ENCODE data around the gene FIGNL2. TPM values are rescaled to one million over a fixed set of nuclear protein-coding genes. Genes with fewer than 3 reads are reported as not detected.
"Not testable (repeated sequence)": the region's sequence is repeated elsewhere in the genome, so short reads cannot be mapped to it uniquely, and the experiment has no call there.

The FIGNL2 gene
- total and polyA plus RNA-seq, 2 donors = 0.38 to 0.52 TPM

GRCh38 chr12:51809193-51809592 lies 39.3 kb downstream of the FIGNL2 start:
- Histone ChIP-seq H3K36me3 (ENCODE audit: control insufficient read depth in 2 of 2, insufficient read depth in 2 of 2, low read length in 1 of 2) (no peaks in the 10 kb centered on the region), H3K4me1 (ENCODE audit: control insufficient read depth in 2 of 2, insufficient read depth in 2 of 2, low read length in 2 of 2) (peaks cover 0 to 15% of the 10 kb centered on the region in 2 donors), H3K9me3 (ENCODE audit: control insufficient read depth in 2 of 2, insufficient read depth in 1 of 2, low read length in 1 of 2) (no peaks in the 10 kb centered on the region), H3K4me3 (ENCODE audit: low read length in 2 of 2) (no peak overlapping the region), H3K27ac (ENCODE audit: low read depth in 1 of 2, low read length in 1 of 2) (no peak overlapping the region), H3K27me3 (ENCODE audit: control insufficient read depth in 2 of 2, insufficient read depth in 1 of 2, low read length in 1 of 2) (peaks cover 0 to 4% of the 10 kb centered on the region in 2 donors)
- WGBS = 87% methylated on average over 3 of the region's 3 CpGs
- DNase-seq (ENCODE audit: low read depth in 6 of 9, low spot score in 9 of 9) = no peak

GRCh38 chr12:51806896-51807295 lies 41.6 kb downstream of the FIGNL2 start:
- no peak for DNase-seq (ENCODE audit: low read depth in 6 of 9, low spot score in 9 of 9)
- peaks cover 0 to 7% of the 10 kb centered on the region in 2 donors for H3K4me1 ChIP-seq (ENCODE audit: control insufficient read depth in 2 of 2, insufficient read depth in 2 of 2, low read length in 2 of 2)
- no peaks in the 10 kb centered on the region for H3K9me3 ChIP-seq (ENCODE audit: control insufficient read depth in 2 of 2, insufficient read depth in 1 of 2, low read length in 1 of 2)
- no peak overlapping the region for H3K27ac ChIP-seq (ENCODE audit: low read depth in 1 of 2, low read length in 1 of 2)
- H3K4me3 ChIP-seq (ENCODE audit: low read length in 2 of 2) = no peak overlapping the region
- H3K36me3 ChIP-seq (ENCODE audit: control insufficient read depth in 2 of 2, insufficient read depth in 2 of 2, low read length in 1 of 2) = no peaks in the 10 kb centered on the region
- H3K27me3 ChIP-seq (ENCODE audit: control insufficient read depth in 2 of 2, insufficient read depth in 1 of 2, low read length in 1 of 2) = no peaks in the 10 kb centered on the region
- 97% methylated on average over 16 of the region's 16 CpGs for WGBS

- Histone ChIP-seq H3K36me3 (ENCODE audit: control insufficient read depth in 2 of 2, insufficient read depth in 2 of 2, low read length in 1 of 2) (no peaks in the 10 kb centered on the region), H3K4me1 (ENCODE audit: control insufficient read depth in 2 of 2, insufficient read depth in 2 of 2, low read length in 2 of 2) (no peaks in the 10 kb centered on the region), H3K4me3 (ENCODE audit: low read length in 2 of 2) (no peak overlapping the region), H3K27ac (ENCODE audit: low read depth in 1 of 2, low read length in 1 of 2) (no peak overlapping the region), H3K27me3 (ENCODE audit: control insufficient read depth in 2 of 2, insufficient read depth in 1 of 2, low read length in 1 of 2) (no peaks in the 10 kb centered on the region), H3K9me3 (ENCODE audit: control insufficient read depth in 2 of 2, insufficient read depth in 1 of 2, low read length in 1 of 2) (no peaks in the 10 kb centered on the region)
- WGBS = 98% methylated on average over 1 of the region's 1 CpG
- no peak for DNase-seq (ENCODE audit: low read depth in 6 of 9, low spot score in 9 of 9)
Observed at GRCh38 chr12:51801027-51801426, 47.5 kb downstream of the FIGNL2 start.

GRCh38 chr12:51798501-51798900 lies 50.0 kb downstream of the FIGNL2 start:
- H3K27me3 ChIP-seq (ENCODE audit: control insufficient read depth in 2 of 2, insufficient read depth in 1 of 2, low read length in 1 of 2) = no peaks in the 10 kb centered on the region
- 100% methylated on average over 1 of the region's 1 CpG for WGBS
- H3K27ac ChIP-seq (ENCODE audit: low read depth in 1 of 2, low read length in 1 of 2) = no peak overlapping the region
- DNase-seq (ENCODE audit: low read depth in 6 of 9, low spot score in 9 of 9) = no peak
- no peaks in the 10 kb centered on the region for H3K4me1 ChIP-seq (ENCODE audit: control insufficient read depth in 2 of 2, insufficient read depth in 2 of 2, low read length in 2 of 2)
- no peak overlapping the region for H3K4me3 ChIP-seq (ENCODE audit: low read length in 2 of 2)
- peaks cover 0 to 1% of the 10 kb centered on the region in 2 donors for H3K9me3 ChIP-seq (ENCODE audit: control insufficient read depth in 2 of 2, insufficient read depth in 1 of 2, low read length in 1 of 2)
- no peaks in the 10 kb centered on the region for H3K36me3 ChIP-seq (ENCODE audit: control insufficient read depth in 2 of 2, insufficient read depth in 2 of 2, low read length in 1 of 2)

GRCh38 chr12:51798051-51798450 lies 50.5 kb downstream of the FIGNL2 start:
- not testable (repeated sequence) for H3K4me3 ChIP-seq (ENCODE audit: low read length in 2 of 2); H3K27ac ChIP-seq (ENCODE audit: low read depth in 1 of 2, low read length in 1 of 2); H3K9me3 ChIP-seq (ENCODE audit: control insufficient read depth in 2 of 2, insufficient read depth in 1 of 2, low read length in 1 of 2); H3K4me1 ChIP-seq (ENCODE audit: control insufficient read depth in 2 of 2, insufficient read depth in 2 of 2, low read length in 2 of 2); H3K36me3 ChIP-seq (ENCODE audit: control insufficient read depth in 2 of 2, insufficient read depth in 2 of 2, low read length in 1 of 2); DNase-seq (ENCODE audit: low read depth in 6 of 9, low spot score in 9 of 9); H3K27me3 ChIP-seq (ENCODE audit: control insufficient read depth in 2 of 2, insufficient read depth in 1 of 2, low read length in 1 of 2)
- WGBS = 87% methylated on average over 4 of the region's 4 CpGs

- no peak overlapping the region for H3K27ac ChIP-seq (ENCODE audit: low read depth in 1 of 2, low read length in 1 of 2)
- H3K27me3 ChIP-seq (ENCODE audit: control insufficient read depth in 2 of 2, insufficient read depth in 1 of 2, low read length in 1 of 2) = no peaks in the 10 kb centered on the region
- no peaks in the 10 kb centered on the region for H3K36me3 ChIP-seq (ENCODE audit: control insufficient read depth in 2 of 2, insufficient read depth in 2 of 2, low read length in 1 of 2)
- 98% methylated on average over 6 of the region's 6 CpGs for WGBS
- H3K4me1 ChIP-seq (ENCODE audit: control insufficient read depth in 2 of 2, insufficient read depth in 2 of 2, low read length in 2 of 2) = no peaks in the 10 kb centered on the region
- no peak for DNase-seq (ENCODE audit: low read depth in 6 of 9, low spot score in 9 of 9)
- H3K4me3 ChIP-seq (ENCODE audit: low read length in 2 of 2) = no peak overlapping the region
- H3K9me3 ChIP-seq (ENCODE audit: control insufficient read depth in 2 of 2, insufficient read depth in 1 of 2, low read length in 1 of 2) = peaks cover 0 to 1% of the 10 kb centered on the region in 2 donors
Observed at GRCh38 chr12:51797301-51797700, 51.2 kb downstream of the FIGNL2 start.

- H3K27ac ChIP-seq (ENCODE audit: low read depth in 1 of 2, low read length in 1 of 2) = no peak overlapping the region
- no peaks in the 10 kb centered on the region for H3K4me1 ChIP-seq (ENCODE audit: control insufficient read depth in 2 of 2, insufficient read depth in 2 of 2, low read length in 2 of 2)
- no peaks in the 10 kb centered on the region for H3K36me3 ChIP-seq (ENCODE audit: control insufficient read depth in 2 of 2, insufficient read depth in 2 of 2, low read length in 1 of 2)
- H3K9me3 ChIP-seq (ENCODE audit: control insufficient read depth in 2 of 2, insufficient read depth in 1 of 2, low read length in 1 of 2) = peaks cover 0 to 1% of the 10 kb centered on the region in 2 donors
- H3K4me3 ChIP-seq (ENCODE audit: low read length in 2 of 2) = no peak overlapping the region
- DNase-seq (ENCODE audit: low read depth in 6 of 9, low spot score in 9 of 9) = no peak
- WGBS = 98% methylated on average over 1 of the region's 1 CpG
- H3K27me3 ChIP-seq (ENCODE audit: control insufficient read depth in 2 of 2, insufficient read depth in 1 of 2, low read length in 1 of 2) = no peaks in the 10 kb centered on the region
Observed at GRCh38 chr12:51793201-51793600, 55.3 kb downstream of the FIGNL2 start.

- H3K27me3 ChIP-seq (ENCODE audit: control insufficient read depth in 2 of 2, insufficient read depth in 1 of 2, low read length in 1 of 2) = no peaks in the 10 kb centered on the region
- 97% methylated on average over 5 of the region's 5 CpGs for WGBS
- DNase-seq (ENCODE audit: low read depth in 6 of 9, low spot score in 9 of 9) = no peak
- no peaks in the 10 kb centered on the region for H3K4me1 ChIP-seq (ENCODE audit: control insufficient read depth in 2 of 2, insufficient read depth in 2 of 2, low read length in 2 of 2)
- no peaks in the 10 kb centered on the region for H3K36me3 ChIP-seq (ENCODE audit: control insufficient read depth in 2 of 2, insufficient read depth in 2 of 2, low read length in 1 of 2)
- H3K27ac ChIP-seq (ENCODE audit: low read depth in 1 of 2, low read length in 1 of 2) = no peak overlapping the region
- H3K9me3 ChIP-seq (ENCODE audit: control insufficient read depth in 2 of 2, insufficient read depth in 1 of 2, low read length in 1 of 2) = peaks cover 0 to 1% of the 10 kb centered on the region in 2 donors
- H3K4me3 ChIP-seq (ENCODE audit: low read length in 2 of 2) = no peak overlapping the region
Observed at GRCh38 chr12:51792417-51792816, 56.1 kb downstream of the FIGNL2 start.

- no peaks in the 10 kb centered on the region for H3K27me3 ChIP-seq (ENCODE audit: control insufficient read depth in 2 of 2, insufficient read depth in 1 of 2, low read length in 1 of 2)
- no peak for DNase-seq (ENCODE audit: low read depth in 6 of 9, low spot score in 9 of 9)
- H3K36me3 ChIP-seq (ENCODE audit: control insufficient read depth in 2 of 2, insufficient read depth in 2 of 2, low read length in 1 of 2) = no peaks in the 10 kb centered on the region
- WGBS = 96% methylated on average over 6 of the region's 6 CpGs
- H3K4me1 ChIP-seq (ENCODE audit: control insufficient read depth in 2 of 2, insufficient read depth in 2 of 2, low read length in 2 of 2) = peaks cover 0 to 11% of the 10 kb centered on the region in 2 donors
- no peak overlapping the region for H3K27ac ChIP-seq (ENCODE audit: low read depth in 1 of 2, low read length in 1 of 2)
- H3K4me3 ChIP-seq (ENCODE audit: low read length in 2 of 2) = no peak overlapping the region
- no peaks in the 10 kb centered on the region for H3K9me3 ChIP-seq (ENCODE audit: control insufficient read depth in 2 of 2, insufficient read depth in 1 of 2, low read length in 1 of 2)
Observed at GRCh38 chr12:51788876-51789275, 59.6 kb downstream of the FIGNL2 start.

- no peak for DNase-seq (ENCODE audit: low read depth in 6 of 9, low spot score in 9 of 9)
- Histone ChIP-seq H3K4me1 (ENCODE audit: control insufficient read depth in 2 of 2, insufficient read depth in 2 of 2, low read length in 2 of 2) (peaks cover 4 to 32% of the 10 kb centered on the region in 2 donors), H3K27me3 (ENCODE audit: control insufficient read depth in 2 of 2, insufficient read depth in 1 of 2, low read length in 1 of 2) (no peaks in the 10 kb centered on the region), H3K36me3 (ENCODE audit: control insufficient read depth in 2 of 2, insufficient read depth in 2 of 2, low read length in 1 of 2) (no peaks in the 10 kb centered on the region), H3K27ac (ENCODE audit: low read depth in 1 of 2, low read length in 1 of 2) (no peak overlapping the region), H3K9me3 (ENCODE audit: control insufficient read depth in 2 of 2, insufficient read depth in 1 of 2, low read length in 1 of 2) (no peaks in the 10 kb centered on the region), H3K4me3 (ENCODE audit: low read length in 2 of 2) (no peak overlapping the region)
- 99% methylated on average over 2 of the region's 2 CpGs for WGBS
Observed at GRCh38 chr12:51785906-51786305, 62.6 kb downstream of the FIGNL2 start.

Data from thymus (tissue), 11 donors.